GM19468 (cell line): Measurements from ENCODE around the gene ARL4C.

Experiments used
- ATAC-seq: cut with Tn5 transposase; IDR thresholded peaks from one replicate; pipeline ENCODE4 v1.9.1; 2021; ENCODE audit warnings: mild to moderate bottlenecking, moderate library complexity, moderate number of reproducible peaks; ENCODE audit not compliant: unreplicated experiment; ENCODE audit errors: extremely low read depth

ARL4C gene, protein sequence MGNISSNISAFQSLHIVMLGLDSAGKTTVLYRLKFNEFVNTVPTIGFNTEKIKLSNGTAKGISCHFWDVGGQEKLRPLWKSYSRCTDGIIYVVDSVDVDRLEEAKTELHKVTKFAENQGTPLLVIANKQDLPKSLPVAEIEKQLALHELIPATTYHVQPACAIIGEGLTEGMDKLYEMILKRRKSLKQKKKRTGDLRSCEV

DNA sequence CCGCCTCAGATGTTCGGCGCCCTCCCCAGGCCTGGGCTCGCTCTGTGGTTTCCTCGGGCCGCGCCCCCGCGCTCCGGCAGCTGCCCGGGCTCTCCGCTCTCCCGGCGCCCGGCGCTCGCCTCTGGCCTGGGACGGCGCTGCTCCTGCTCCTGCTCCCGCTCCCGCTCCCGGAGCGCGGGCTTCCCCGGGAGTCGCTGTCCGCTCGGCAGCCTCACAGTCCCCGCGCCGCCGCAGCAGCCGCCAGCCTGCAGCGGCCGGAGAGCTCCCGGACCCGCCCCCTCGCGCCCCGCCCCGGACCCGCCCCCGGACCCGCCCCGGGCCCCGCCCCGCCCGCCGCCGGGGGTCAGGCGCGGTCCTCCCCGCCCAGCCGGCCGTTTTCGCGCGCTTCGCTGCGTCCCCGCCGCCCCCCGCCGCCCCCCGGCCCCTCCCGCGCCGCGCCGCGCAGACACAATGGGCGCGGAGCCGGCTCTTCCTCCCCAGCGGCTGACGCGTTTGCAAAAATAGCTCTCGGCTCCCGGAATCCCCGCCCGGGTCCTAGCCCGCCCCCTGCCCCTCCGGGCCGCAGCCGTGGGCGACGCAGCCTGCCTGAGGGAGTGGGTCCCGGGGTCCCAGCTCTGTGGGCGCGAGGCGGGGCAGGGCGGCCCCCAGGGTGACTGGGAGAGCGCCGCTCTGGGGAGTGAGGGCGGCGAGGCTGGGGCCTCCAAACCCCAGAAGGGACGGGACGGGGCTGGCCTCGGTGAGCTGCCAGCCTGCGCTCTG is at the start of gene ARL4C:
ARL4C (minus strand) TSS at position 247 of the 759 bp plus-strand sequence. CDS start 495 bp downstream, outside the sequence.
- ATAC-seq: peak; percentile 17

DNA sequence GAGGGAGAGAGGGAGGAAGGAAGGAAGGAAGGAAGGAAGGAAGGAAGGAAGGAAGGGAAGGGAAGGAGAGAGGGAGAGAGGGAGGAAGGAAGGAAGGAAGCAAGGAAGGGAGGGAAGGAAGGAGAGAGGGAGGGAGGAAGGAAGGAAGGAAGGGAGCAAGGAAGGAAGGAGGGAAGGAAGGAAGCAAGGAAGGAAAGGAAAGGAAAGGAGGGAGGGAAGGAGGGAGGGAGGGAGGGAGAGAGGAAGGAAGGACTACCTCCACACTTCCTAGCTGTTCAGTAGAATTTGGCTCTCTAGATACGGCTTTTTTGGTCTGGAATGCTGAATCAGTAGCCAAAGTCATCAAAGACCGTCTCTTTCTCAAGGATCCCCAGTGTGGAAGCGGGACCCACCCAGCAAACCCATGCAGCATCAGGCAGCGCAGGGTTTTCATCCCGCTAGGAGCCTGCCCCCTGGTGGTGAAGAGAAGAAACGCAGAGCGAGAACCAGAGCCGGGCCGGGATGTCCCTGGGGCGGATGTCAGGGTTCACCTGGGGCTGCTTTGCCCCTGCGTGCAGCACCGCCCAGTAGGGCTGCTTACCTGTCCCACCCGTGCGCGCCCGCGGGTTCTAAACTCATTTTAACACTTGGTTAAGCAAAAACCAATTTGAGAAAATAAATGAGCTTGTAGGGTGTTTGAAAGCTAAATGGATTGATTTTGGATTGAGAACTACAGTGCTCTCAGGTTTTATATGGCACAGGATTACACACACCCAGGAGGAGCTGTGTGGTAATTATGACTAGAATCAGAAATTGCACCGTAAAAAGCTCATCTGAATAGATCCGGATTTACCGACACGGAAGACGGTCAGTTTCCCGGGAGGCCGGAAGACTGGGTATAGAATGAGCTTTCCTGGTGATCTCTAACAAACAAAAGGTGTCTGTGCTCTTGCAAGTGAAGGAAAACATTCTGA is 48.1 kb upstream of the ARL4C start:
- no peak for ATAC-seq

DNA sequence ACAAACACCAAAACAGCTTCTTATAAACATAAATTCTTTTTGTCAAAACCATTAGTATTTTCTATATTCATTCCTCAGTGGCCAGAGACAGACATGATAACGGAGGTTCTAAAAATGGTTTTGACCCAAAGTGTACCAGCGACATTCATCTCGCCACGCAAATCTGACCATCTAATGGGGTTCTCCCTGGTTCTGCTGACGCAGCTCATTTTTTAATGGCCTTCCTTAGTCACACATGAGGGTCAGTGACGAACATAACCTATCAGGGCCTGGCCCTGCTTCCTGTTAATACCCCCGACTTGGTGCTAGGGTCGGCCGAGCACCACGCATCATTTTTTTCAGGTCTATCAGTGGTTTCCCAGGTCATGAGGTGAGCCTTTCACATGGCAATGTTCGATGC is 45.9 kb upstream of the ARL4C start:
- no peak for ATAC-seq

- no peak for ATAC-seq
These were observed 41.0 kb upstream of the ARL4C start for GRCh38 chr2:234537929-234538328.

DNA sequence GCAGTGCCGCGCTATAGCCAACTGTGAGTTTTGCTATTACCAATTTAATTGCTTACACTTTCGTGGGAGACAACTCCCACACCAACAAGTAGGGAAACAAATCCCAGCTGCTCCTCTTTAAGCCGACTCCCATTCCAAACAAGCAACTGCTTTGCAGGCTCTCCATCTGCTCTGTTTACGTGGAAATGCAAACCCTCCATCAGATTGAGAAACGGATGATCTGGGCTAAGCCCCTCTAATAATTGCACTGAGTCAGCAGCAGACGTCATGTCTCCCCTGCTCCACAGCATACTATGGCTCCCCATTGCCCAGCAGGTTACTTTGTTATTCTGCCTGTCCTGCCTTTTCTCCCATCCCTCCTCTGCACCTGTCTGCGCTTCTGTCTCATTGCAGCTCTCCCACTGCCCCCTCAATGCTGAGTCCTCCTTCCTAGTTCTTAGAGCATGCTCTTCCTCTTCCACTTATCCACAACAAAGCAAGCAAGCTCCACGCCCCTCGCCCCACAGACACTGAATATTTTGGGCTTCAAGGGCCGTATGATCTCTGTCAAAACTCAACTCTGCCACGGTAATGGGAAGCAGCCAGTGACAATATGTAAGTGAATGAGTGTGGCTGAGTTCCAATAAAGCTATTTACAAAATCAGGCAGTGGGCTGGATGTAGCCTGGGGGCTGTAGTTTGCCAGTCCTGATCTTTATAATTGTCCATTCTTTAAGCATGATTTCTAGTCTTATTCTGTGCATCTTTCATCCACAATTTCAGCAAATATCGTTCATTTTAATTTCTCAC is 39.5 kb upstream of the ARL4C start:
- no peak for ATAC-seq

- ATAC-seq: no peak
These were observed 38.6 kb upstream of the ARL4C start for GRCh38 chr2:234535464-234535863.

DNA sequence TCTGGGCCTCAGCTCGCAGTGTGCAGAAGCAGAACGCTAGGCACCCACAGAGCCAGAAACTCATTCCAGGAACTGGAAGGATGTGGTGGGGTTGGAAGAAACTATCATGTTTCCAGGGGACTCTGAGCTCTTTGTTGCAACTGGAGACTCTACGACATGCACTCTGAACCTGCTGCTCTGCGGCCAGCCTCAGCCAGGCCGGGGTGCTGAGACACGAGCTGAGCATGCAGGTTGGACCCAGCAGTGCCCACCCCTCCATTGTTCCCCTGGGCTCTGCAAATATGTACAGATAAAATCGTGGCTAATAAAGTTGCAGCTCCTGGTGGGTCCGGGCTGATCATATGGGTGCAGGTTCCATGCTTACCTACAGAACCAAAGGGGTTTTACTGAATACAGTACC is 37.6 kb upstream of the ARL4C start:
- ATAC-seq: no peak

GRCh38 chr2:234533626-234534025 is 36.7 kb upstream of the ARL4C start:
- no peak for ATAC-seq

DNA sequence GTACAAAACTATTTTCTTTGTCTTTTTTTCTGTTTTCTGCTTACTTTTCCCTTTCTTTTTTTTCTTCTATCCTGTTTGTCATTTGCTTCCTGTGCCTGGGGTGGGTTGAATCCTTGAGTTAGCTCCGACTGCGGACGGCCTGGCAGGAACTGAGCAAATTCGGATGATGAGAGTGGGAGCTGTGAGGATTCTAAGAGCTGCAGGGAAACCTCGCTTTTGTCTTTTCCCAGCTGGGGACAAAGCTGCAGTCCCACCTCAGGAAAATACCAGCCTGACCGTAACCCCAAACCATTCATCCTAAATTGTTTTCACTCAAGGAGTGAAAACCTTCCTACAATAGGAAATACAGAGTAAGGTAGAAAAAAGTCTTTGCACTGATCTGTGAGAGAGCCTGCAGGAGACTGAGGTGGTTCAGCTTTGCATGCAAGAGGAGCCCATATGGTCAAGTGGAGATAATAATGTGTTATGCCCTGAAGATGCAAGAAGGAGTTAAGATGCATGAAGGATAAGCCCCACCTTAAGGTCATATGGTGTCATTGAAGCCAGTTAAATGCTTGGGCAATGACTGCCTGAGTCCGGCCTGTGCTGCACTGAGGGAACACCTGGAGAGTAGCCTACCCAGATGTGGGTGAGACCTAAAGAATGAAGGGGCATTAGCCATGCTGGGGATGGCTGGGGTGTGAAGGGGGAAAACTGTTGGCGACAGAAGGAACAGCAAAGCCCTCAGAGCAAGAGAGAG is 31.7 kb upstream of the ARL4C start:
- no peak for ATAC-seq

- ATAC-seq: no peak
These were observed 29.8 kb upstream of the ARL4C start for GRCh38 chr2:234526711-234527110.

DNA sequence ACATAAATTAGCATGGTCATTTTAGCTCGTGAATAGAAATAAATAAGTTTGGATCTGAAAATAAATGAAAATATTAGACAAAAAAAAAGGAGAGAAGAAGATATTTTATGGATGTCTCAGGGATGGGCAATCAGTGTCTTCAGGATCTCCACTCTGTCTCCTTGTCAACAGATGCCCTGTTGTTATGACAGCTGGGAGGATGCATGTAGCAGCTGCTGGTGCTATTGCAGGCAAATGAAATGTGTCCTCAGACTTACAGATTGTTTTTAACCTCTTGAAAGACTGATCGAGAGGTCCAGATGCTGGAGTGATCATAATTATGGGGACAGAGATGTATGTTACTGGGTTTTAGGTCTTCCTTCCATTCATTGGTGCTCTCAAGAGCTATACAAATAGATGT is 24.7 kb upstream of the ARL4C start:
- no peak for ATAC-seq

DNA sequence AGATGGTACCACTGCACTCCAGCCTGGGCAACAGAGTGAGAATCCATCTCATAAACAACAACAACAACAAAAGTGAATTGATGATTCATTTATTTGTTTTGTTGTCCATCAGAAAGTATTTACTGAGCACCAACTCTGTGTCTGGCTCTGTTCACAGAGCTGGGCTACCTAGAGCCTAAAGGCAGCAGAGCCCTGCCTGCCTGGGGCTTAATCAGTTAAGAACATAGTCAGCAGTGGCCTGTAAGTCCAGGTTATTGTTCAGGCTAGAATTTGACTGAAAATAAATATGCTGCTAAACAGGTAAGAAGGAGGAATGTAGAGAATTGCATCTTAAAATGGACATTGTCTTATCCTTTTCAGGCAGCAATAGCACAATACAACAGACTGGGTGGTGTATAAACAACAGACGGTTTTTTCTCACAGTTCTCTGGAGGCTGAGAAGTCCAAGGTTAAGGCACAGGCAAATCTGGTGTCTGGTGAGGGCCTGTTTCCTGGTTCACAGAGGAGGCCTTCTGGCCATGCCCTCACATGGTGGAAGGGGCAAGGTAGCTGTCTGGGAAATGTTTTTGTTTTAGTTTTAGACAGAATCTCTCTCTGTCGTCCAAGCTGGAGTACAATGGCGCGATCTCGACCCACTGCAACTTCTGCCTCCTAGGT is 22.2 kb upstream of the ARL4C start:
- no peak for ATAC-seq

- ATAC-seq: no peak
These were observed 21.1 kb upstream of the ARL4C start for GRCh38 chr2:234517971-234518370.

GRCh38 chr2:234514873-234515638 is 18.2 kb upstream of the ARL4C start:
- no peak for ATAC-seq

- no peak for ATAC-seq
These were observed 17.2 kb upstream of the ARL4C start for GRCh38 chr2:234514099-234514498.

DNA sequence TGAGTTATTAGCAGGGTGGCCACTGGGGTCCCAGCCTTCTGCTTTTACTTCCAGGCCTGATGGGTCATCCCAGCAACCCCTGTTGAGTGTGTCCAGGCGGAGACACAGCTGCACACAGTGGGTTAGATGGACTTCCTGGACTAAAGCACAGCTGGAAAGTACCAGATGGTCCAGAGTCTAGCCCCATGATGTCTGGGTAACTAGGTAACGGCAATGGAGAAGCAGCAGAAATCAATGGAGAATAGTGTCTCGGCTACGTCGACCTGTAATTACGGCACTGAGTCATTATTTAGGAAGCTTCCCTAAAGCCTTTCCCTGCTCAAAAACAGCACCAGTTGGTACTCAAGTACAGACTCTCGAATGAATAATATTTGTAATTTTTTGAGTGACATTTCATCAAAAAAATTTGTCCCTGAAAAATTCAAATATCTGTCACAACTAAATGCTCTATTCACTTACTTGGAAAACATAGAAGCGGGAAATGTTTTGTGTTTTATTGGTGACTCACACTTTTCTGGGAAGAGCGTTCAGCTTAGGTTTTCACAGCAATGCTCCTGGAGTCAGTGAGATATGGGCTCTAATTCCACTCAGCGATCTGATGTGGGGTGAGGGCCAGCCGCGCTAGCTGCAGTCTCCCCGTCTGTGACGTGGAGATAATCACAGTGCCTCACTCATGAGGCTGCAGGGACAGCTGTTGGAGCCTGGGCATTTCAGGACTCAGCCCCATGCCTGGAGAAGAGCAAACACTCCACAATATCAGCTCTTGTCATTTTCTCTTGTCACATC is 16.2 kb upstream of the ARL4C start:
- no peak for ATAC-seq

DNA sequence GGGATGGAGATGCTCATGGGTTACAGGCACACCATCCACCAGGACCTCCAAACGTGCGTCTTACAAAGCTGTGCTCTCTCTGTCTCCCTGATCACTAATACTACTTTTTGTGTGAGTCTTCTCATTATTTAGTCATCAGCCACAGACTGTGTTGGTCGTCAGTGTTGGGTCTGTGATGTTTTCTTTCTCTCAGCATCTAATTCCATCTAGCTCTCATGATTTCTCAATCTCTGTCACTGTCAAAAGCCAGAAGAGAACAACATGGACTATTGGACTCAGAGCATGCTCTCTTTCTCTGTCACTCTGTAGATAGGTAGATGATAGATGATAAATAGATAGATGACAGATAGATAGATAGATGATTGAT is 6.0 kb upstream of the ARL4C start:
- ATAC-seq: no peak
